Activated naive CD8-positive, alpha-beta T cell (primary cell): ENCODE data around the gene TMEM256.

Experiments used
- H3K27ac Mint-ChIP-seq: one replicate; pipeline ENCODE4 v1.8.0; 2021; ENCODE audit warnings: mixed read lengths
- H3K27me3 Mint-ChIP-seq: one replicate; pipeline ENCODE4 v1.8.0; 2021; ENCODE audit warnings: mixed read lengths
- H3K36me3 Mint-ChIP-seq: one replicate; pipeline ENCODE4 v1.8.0; 2021; ENCODE audit warnings: mixed read lengths
- H3K4me1 Mint-ChIP-seq: one replicate; pipeline ENCODE4 v1.8.0; 2021; ENCODE audit warnings: low read depth, mixed read lengths
- H3K4me3 Mint-ChIP-seq: one replicate; pipeline ENCODE4 v1.8.0; 2021; ENCODE audit warnings: mild to moderate bottlenecking, mixed read lengths
- H3K9me3 Mint-ChIP-seq: one replicate; pipeline ENCODE4 v1.8.0; 2021; ENCODE audit warnings: low read depth, mixed read lengths

The TMEM256 gene

DNA sequence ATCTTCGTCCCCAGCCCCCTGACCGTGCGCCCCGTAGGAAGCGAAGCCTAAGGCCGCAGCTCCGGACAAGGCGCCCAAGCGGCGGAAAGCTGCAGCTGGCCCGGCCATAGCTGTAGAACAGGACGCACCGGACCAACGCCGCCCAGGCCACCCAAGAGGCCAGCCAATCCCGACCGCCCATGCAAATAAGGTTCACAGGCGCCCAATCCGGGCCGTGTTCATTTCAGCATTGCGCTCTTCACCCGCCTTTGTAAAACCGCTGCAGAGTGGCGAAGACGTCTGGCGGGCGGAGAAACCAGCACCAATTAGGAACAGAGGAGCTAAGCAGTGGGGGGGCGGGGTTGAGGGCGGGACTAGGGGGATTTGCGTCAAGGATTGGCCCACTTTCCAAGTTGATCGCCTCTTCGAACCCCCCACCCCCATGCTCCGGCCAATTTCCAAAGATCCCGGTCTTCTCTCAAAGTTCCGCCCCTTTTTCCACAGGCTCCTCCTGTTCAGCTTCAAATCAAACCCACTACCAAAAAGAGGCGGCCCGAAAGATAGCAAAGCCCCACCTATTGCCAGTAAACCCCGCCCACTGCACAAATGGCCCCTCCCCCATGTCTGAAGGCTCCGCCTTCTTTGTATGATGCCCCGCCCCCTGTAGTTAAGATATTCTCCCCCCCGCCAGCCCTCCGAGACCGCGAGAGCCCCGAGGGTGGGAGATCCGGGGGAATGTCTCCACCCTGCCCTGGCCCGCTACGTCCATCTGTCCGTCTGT, at the start of gene TMEM256:
TMEM256 (minus strand) TSS at position 121 of the 760 bp plus-strand sequence; CDS start at position 108, 13 bp downstream.
- H3K9me3 Mint-ChIP-seq: no peaks in the 10 kb centered on the region
- peaks cover 2% of the 10 kb centered on the region for H3K36me3 Mint-ChIP-seq
- H3K27me3 Mint-ChIP-seq: no peaks in the 10 kb centered on the region
- peaks cover 20% of the 10 kb centered on the region for H3K4me1 Mint-ChIP-seq
- H3K27ac Mint-ChIP-seq: peak within 1 kb of the TSS; percentile 89
- H3K4me3 Mint-ChIP-seq: peak within 1 kb of the TSS; percentile 95

DNA sequence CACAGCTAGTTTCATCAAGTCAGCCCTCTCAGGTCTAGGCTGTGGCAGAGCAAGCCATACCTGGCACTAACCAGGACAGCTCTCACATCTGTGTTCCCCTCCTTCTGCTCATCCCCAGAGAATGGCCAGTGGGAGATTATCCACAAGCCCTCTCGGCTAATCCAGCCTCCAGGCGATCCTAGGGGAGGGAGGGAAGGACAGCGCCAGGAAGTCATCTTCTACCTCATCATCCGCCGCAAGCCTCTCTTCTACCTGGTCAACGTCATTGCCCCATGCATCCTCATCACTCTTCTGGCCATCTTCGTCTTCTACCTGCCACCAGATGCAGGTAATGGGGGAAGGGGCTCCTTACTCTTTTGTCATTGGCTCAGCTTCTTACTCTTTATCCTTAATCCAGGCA, 44.6 kb upstream of the TMEM256 start:
- Mint-ChIP-seq H3K4me3 (no peak overlapping the region), H3K36me3 (peaks cover 3% of the 10 kb centered on the region), H3K4me1 (peaks cover 28% of the 10 kb centered on the region), H3K27ac (no peak overlapping the region), H3K9me3 (no peaks in the 10 kb centered on the region), H3K27me3 (peaks cover 12% of the 10 kb centered on the region)

DNA sequence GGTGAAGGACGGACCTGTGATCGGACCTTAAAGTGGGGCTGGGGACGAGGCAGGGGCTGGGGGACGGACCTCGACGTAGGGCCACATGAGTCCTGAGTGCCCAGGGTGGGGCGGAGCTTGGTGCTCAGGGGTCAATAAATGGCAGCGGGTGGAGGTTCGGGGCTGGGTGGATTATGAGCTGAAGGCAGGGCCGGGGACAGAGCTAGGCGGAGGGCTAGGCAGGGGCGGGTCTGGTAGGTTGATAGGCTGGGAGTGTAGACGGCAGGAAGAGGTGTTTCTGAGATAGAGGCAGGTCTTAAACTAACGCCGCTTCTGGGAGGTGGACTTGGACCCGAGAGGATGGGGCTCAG, 41.7 kb upstream of the TMEM256 start:
- H3K36me3 Mint-ChIP-seq: peaks cover 3% of the 10 kb centered on the region
- peaks cover 23% of the 10 kb centered on the region for H3K4me1 Mint-ChIP-seq
- no peak overlapping the region for H3K27ac Mint-ChIP-seq
- H3K9me3 Mint-ChIP-seq: no peaks in the 10 kb centered on the region
- H3K27me3 Mint-ChIP-seq: peaks cover 15% of the 10 kb centered on the region
- peak overlapping the region; percentile 86 for H3K4me3 Mint-ChIP-seq

DNA sequence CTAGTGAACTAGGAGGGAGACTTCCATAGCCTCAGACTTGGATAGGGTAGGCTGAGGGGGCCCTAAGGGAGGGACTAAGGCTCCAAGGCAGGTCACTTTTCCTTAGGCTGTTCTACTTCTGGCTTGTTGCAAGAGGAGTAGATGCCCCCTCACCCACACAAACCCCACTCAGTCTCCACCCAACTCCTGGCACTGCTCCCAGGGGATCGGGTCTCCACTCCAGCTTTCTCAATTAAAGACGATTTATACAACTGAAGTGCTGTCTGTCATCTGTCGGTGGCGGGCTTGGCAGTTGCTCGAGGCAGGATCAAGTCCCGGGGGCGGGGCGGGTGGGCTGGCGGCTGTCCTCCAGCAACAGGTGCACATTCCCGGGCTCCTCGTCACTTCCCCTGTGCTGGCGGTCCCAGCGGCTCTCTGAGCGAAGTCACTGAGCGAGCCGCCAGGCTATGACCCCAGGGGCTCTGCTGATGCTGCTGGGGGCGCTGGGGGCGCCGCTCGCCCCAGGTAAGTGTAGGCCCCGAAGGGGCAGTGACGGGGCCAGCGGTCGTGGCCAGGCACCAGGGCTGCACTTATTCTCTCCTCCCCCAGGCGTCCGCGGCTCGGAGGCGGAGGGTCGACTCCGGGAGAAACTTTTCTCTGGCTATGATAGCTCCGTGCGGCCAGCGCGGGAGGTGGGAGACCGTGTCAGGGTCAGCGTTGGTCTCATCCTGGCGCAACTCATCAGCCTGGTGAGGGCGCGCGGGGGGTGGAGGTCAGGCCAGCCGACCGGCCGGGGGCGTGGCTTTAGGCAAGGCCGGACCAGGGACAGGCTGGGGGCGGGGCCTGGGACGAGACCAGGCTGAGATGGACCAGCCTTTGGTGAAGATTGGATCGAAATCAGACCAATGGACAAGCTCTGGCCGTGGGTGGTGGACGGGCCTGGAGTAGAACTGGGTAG, 41.1 kb upstream of the TMEM256 start, which contains the start of gene CHRNB1:
CHRNB1 (plus strand) TSS at position 380 of the 937 bp plus-strand sequence; CDS start at position 447, 67 bp downstream.
- Mint-ChIP-seq H3K9me3 (no peaks in the 10 kb centered on the region), H3K4me1 (peaks cover 24% of the 10 kb centered on the region), H3K27ac (no peak within 1 kb of the TSS), H3K36me3 (peaks cover 3% of the 10 kb centered on the region), H3K4me3 (peak within 1 kb of the TSS; percentile 86), H3K27me3 (peaks cover 15% of the 10 kb centered on the region)

DNA sequence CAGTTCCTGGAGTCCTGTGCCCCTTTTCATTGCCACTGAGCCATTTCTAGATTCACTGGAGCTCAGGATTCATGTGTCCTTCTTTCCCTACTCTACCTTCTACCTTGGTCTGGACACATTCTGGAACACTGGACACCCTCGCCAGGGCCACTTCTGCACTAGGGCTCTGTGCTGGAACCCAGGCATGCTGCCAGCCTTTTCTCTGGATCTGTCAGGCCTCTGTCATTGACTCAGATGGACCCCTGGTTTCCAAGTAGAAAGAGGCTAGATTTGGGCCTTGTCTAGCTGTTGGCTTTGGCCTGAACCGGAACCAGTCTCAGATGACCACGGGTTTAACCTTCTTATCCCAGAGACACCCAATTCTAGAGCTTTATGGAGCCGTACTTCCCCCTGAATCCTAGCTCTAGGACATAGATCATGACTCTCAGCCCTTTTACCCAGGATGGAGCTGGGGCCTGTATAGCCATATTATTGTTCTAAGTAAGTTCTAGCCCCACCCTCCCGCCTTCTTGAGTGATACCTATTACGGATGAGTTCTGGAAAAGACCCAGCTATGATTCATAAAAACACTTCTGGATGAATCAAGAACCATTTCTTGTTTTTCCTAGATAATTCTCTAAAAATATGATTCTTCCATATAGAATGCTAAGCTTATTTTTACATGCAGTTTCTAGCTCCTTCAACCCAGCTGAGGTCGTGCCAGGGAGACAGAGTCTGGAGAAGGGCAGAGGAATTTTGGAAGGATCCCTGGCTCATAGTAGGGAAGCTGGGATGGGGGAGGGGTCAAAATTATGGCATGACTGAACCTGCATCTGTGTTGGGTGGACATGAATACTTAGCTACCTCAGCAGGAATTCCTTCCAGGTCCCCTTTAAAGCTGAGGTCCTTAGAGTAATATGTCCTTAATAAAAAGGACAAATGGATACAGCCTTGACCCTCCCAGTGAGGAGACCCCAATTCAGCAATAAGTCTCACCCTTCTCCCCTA, 39.9 kb upstream of the TMEM256 start:
- Mint-ChIP-seq H3K4me1 (peaks cover 31% of the 10 kb centered on the region), H3K36me3 (peaks cover 3% of the 10 kb centered on the region), H3K9me3 (no peaks in the 10 kb centered on the region), H3K27ac (no peak overlapping the region), H3K27me3 (peaks cover 17% of the 10 kb centered on the region), H3K4me3 (peak overlapping the region; percentile 72)

DNA sequence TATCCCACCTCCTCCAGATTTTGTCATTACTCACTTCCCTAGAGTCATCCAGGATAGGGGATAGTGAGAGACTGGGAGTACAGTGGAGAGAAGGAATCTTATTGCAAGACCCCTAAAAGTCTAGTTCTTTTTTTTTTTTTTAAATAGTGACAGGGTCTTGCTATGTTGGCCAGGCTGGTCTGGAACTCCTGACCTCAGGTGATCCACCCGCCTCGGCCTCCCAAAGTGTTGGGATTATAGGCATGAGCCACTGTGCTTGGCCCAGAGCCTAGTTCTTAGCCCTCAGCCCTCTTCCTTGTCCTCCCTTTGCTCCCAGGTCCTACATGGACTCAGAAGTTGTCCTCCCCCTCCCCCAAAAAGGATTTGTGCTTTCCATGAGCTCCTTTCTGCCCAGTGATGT, 38.2 kb upstream of the TMEM256 start:
- Mint-ChIP-seq H3K4me3 (no peak overlapping the region), H3K4me1 (peaks cover 37% of the 10 kb centered on the region), H3K27ac (no peak overlapping the region), H3K36me3 (no peaks in the 10 kb centered on the region), H3K27me3 (peaks cover 16% of the 10 kb centered on the region), H3K9me3 (no peaks in the 10 kb centered on the region)

DNA sequence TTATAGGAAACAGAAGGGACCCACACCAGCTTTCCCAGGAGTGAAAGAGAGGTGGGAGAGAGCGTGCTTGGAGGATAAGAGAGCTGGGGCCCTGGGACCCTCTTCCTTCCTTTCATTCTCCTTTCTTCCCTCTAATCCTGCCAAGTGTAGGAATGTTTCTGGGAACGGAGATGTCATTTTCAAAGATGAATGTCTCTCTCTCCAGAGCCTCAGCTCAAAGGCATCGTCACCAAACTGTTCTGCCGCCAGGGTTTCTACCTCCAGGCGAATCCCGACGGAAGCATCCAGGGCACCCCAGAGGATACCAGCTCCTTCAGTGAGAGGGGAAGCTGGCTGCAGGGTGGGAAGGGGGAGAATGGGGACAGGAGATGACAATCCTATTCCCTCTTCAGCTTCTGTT, 37.4 kb upstream of the TMEM256 start:
- H3K4me1 Mint-ChIP-seq: peaks cover 39% of the 10 kb centered on the region

DNA sequence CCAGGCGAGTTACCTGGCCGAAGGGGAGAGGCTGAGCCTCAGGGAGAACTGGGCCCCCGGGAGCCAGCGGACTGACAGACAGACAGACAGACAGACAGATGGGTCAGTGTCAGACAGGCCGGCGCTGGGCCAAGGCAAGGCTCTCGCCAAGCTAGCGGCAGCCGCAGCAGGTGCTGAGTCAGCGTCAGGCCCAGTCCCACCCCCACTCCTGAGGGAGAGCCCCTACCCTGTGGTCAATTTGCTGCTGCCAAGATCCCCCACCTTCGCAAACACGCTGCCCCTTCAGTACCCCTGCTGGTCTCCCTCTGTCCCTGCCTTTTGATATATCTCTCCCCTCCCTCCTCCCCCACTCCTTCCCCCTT, 36.9 kb upstream of the TMEM256 start:
- Mint-ChIP-seq H3K4me1 (peaks cover 39% of the 10 kb centered on the region), H3K9me3 (no peaks in the 10 kb centered on the region), H3K27ac (no peak overlapping the region), H3K4me3 (peak overlapping the region; percentile 84), H3K36me3 (no peaks in the 10 kb centered on the region), H3K27me3 (peaks cover 14% of the 10 kb centered on the region)

More for the DNA sequence above, 37.4 kb upstream of the TMEM256 start:
- no peaks in the 10 kb centered on the region for H3K36me3 Mint-ChIP-seq
- H3K9me3 Mint-ChIP-seq: no peaks in the 10 kb centered on the region
- no peak overlapping the region for H3K4me3 Mint-ChIP-seq
- no peak overlapping the region for H3K27ac Mint-ChIP-seq
- peaks cover 16% of the 10 kb centered on the region for H3K27me3 Mint-ChIP-seq

DNA sequence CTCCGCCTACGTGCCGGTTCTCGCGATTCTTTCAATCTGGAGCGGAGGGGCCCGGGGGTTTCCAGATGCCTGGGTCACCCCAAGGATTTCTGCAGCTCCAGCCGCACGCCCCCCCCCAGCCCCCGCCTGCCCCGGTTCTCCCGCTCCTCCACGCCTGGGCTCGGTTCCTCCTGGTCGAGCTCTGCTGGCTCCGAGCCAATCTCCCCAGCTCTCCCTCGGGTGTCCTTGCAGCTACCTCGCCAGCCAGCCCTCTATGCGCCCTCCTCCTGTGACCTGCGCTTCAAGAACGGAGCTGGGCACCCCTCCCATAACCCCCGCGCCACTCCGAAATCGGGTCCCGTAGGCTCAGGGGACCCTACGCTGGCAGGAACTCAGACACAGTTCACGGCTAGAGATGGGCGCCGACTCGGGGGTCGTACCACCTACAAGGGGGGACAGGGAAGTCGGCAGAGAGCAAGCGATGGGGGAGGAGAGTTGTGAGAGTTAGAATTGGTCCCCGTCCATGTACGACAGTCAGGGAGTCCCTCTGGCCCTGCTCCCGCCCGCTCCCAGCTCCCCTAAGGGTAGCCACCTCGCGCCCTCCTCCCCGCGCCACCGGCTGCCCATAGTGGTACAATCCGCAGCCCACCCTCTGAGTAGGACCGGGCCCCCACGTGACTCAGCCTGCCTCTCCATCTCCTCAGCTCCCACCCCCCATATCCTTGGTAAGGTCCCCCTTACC, 36.4 kb upstream of the TMEM256 start:
- peaks cover 38% of the 10 kb centered on the region for H3K4me1 Mint-ChIP-seq
- peak overlapping the region; percentile 84 for H3K4me3 Mint-ChIP-seq
- H3K27ac Mint-ChIP-seq: no peak overlapping the region
- H3K36me3 Mint-ChIP-seq: no peaks in the 10 kb centered on the region
- H3K9me3 Mint-ChIP-seq: no peaks in the 10 kb centered on the region
- H3K27me3 Mint-ChIP-seq: peaks cover 11% of the 10 kb centered on the region

DNA sequence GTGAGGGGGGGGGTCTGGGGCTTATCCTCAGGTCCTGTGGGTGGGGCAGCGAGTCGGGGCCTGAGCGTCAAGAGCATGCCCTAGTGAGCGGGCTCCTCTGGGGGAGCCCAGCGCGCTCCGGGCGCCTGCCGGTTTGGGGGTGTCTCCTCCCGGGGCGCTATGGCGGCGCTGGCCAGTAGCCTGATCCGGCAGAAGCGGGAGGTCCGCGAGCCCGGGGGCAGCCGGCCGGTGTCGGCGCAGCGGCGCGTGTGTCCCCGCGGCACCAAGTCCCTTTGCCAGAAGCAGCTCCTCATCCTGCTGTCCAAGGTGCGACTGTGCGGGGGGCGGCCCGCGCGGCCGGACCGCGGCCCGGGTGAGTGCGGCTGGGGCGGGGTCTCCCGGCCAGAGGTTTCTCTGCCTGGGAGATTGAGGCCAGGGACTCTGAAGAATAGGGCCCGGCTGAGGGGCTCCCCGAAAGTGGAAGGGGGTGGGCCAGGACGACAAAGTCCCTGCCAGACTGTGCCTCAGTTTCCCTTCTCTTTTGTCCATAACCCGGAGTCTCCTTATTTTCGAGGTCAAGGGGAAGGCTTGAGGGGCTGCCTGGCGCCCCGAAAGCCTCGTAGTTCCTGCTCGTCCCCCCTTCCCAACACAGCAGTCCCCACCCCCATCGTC, 35.7 kb upstream of the TMEM256 start, which contains the start of gene FGF11:
FGF11 (plus strand) TSS at position 51 of the 651 bp plus-strand sequence; CDS start at position 160, 109 bp downstream.
- Mint-ChIP-seq H3K9me3 (no peaks in the 10 kb centered on the region), H3K36me3 (no peaks in the 10 kb centered on the region), H3K27me3 (peaks cover 11% of the 10 kb centered on the region), H3K4me1 (peaks cover 37% of the 10 kb centered on the region), H3K4me3 (peak within 1 kb of the TSS; percentile 84), H3K27ac (peak within 1 kb of the TSS; percentile 34)

DNA sequence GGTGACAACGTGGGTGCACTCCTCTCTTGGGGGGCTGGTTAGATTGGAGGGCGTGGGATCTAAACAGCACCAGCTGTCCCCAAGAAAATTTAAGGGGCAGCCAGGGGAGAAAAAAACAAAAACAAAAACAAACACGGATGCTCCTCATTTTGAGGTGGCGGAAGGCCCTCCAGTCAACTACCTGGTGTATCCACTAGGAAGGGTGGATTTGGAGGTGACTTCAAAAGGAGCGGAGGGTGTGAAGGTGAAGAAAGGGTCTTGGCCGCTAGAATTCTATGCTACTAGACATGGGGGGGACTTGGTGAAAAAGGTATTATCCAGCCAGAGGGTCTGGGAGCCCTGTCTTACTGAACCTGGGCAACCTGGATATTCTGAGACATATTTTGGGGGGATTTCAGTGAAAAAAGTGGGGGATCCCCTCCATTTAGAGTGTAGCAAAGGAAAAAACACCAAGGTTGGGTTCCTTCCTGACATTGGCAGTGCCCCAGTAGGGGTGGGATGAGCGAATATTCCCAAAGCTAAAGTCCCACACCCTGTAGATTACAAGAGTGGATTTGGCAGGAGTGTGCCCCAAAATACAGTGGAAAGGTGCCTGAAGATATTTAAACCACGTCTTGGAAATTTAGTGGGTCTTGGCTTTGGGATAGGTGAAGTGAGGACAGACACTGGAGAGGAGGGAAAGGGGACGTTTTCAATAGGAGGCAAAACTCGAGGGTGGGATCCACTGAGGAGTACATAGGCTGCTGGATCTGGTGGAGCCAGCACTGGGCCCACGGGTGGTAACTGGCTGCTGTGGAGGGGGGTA, 35.0 kb upstream of the TMEM256 start:
- Mint-ChIP-seq H3K4me1 (peaks cover 37% of the 10 kb centered on the region), H3K27me3 (peaks cover 9% of the 10 kb centered on the region), H3K4me3 (peak overlapping the region; percentile 83), H3K36me3 (no peaks in the 10 kb centered on the region), H3K27ac (peak overlapping the region; percentile 34), H3K9me3 (no peaks in the 10 kb centered on the region)

DNA sequence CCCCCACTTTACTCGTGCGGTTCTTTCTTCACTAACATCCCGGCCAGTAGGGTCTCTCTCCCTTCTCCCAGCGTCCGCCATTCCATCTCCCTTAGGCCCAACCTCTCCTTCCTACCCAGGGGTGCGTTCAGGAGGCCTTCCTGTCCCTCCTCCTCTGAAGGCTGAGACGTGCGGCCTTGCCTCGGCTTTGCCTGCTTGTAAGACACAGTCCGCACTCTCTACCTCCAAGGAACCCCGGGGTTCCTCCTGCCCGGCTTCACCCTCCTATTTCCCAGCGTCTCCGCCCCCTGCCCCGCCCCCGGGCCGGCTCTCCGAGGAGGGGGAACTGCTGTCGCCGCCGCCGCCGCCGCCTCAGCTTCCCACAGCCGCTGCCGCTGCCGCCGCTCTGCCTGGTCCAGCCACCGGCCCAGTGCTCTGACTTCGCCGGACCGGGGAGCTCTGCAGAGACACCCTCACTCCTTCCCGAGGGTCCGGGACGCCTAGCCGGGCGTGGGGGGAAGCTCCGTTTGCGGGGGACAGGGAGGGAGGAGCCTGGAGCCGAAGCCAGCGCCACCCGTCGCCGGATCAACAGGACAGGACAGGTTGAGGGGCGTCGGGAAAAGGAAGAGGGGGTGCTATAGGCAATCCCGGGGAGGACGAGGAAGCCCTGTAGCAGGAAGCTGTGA, 34.2 kb upstream of the TMEM256 start:
- peak overlapping the region; percentile 41 for H3K27ac Mint-ChIP-seq
- no peaks in the 10 kb centered on the region for H3K36me3 Mint-ChIP-seq
- peak overlapping the region; percentile 83 for H3K4me3 Mint-ChIP-seq
- no peaks in the 10 kb centered on the region for H3K9me3 Mint-ChIP-seq
- H3K27me3 Mint-ChIP-seq: peaks cover 7% of the 10 kb centered on the region
- H3K4me1 Mint-ChIP-seq: peaks cover 37% of the 10 kb centered on the region
